HepG2 (cell line): Measurements from ENCODE around the gene MEG3. TPM values are rescaled to one million over a fixed set of nuclear protein-coding genes. Genes with fewer than 3 reads are reported as not detected.

ENCODE experiments used
- ATF1 ChIP-seq: IDR thresholded peaks from 2 replicates; pipeline ENCODE4 v1.6.1; 2016; ENCODE audit warnings: mild to moderate bottlenecking, control low read depth
- ATF5 ChIP-seq: sonication (generic); formaldehyde crosslinking; IDR thresholded peaks from 2 replicates; pipeline ENCODE4 v1.4.0; 2020; ENCODE audit warnings: mild to moderate bottlenecking, low read depth, missing genetic modification reagents
- BCL3 ChIP-seq: sonication (generic); formaldehyde crosslinking; IDR thresholded peaks from 2 replicates; pipeline ENCODE4 v1.5.1; 2020; ENCODE audit warnings: mild to moderate bottlenecking, missing genetic modification reagents, moderate library complexity
- BCL6 ChIP-seq: IDR thresholded peaks from 2 replicates; pipeline ENCODE4 v1.6.1; 2016; ENCODE audit warnings: missing genetic modification reagents, missing compliant biosample characterization
- FOXK1 ChIP-seq: sonication (generic); formaldehyde crosslinking; IDR thresholded peaks from 2 replicates; pipeline ENCODE4 v1.4.0; 2020; ENCODE audit warnings: low read depth, missing genetic modification reagents, borderline replicate concordance
- GTF2F1 ChIP-seq: fragments of 150-350 bp; IDR thresholded peaks from 2 replicates; pipeline ENCODE4 v1.6.1; 2014; ENCODE audit warnings: low read length
- HNRNPH1 ChIP-seq: fragments of 200-400 bp; formaldehyde crosslinking; optimal IDR thresholded peaks from 2 replicates; pipeline ENCODE3; 2017; ENCODE audit warnings: mild to moderate bottlenecking, low read depth, low read length
- JUND ChIP-seq: sonication (generic); formaldehyde crosslinking; IDR thresholded peaks from 2 replicates; pipeline ENCODE4 v1.8.0; 2022; ENCODE audit warnings: mild to moderate bottlenecking, missing genetic modification reagents
- KDM4B ChIP-seq: sonication (generic); formaldehyde crosslinking; IDR thresholded peaks from 2 replicates; pipeline ENCODE4 v1.4.0; 2020; ENCODE audit warnings: missing genetic modification reagents
- KLF9 ChIP-seq: IDR thresholded peaks from 2 replicates; pipeline ENCODE4 v1.6.1; 2016; ENCODE audit warnings: low read depth
- MIER3 ChIP-seq: IDR thresholded peaks from 2 replicates; pipeline ENCODE4 v1.6.1; 2016; ENCODE audit warnings: missing compliant biosample characterization, borderline replicate concordance
- MTA3 ChIP-seq: sonication (generic); formaldehyde crosslinking; IDR thresholded peaks from 2 replicates; pipeline ENCODE4 v1.4.0; 2020; ENCODE audit warnings: missing genetic modification reagents
- MYPOP ChIP-seq: sonication (generic); formaldehyde crosslinking; IDR thresholded peaks from 2 replicates; pipeline ENCODE4 v1.8.1; 2023; ENCODE audit warnings: mild to moderate bottlenecking, moderate library complexity, missing genetic modification reagents
- NFYB ChIP-seq: sonication (generic); formaldehyde crosslinking; IDR thresholded peaks from 2 replicates; pipeline ENCODE4 v1.4.0; 2020; ENCODE audit warnings: missing genetic modification reagents
- ONECUT2 ChIP-seq: sonication (generic); formaldehyde crosslinking; IDR thresholded peaks from 2 replicates; pipeline ENCODE4 v1.4.0; 2020; ENCODE audit warnings: missing genetic modification reagents
- ZBTB33 ChIP-seq: sonication (generic); formaldehyde crosslinking; IDR thresholded peaks from 2 replicates; pipeline ENCODE4 v1.4.0; 2020; ENCODE audit warnings: missing genetic modification reagents
- ZNF280D ChIP-seq: sonication (generic); formaldehyde crosslinking; IDR thresholded peaks from 2 replicates; pipeline ENCODE4 v1.5.1; 2020; ENCODE audit warnings: mild to moderate bottlenecking, missing genetic modification reagents
- ZNF329 ChIP-seq: sonication (generic); formaldehyde crosslinking; IDR thresholded peaks from 2 replicates; pipeline ENCODE4 v1.9.0; 2021; ENCODE audit warnings: low read depth, mild to moderate bottlenecking, missing genetic modification reagents
- ZNF672 ChIP-seq: sonication (generic); formaldehyde crosslinking; IDR thresholded peaks from 2 replicates; pipeline ENCODE4 v1.8.1; 2022; ENCODE audit warnings: missing genetic modification reagents
- ZZZ3 ChIP-seq: sonication (generic); formaldehyde crosslinking; IDR thresholded peaks from 2 replicates; pipeline ENCODE4 v1.4.0; 2020; ENCODE audit warnings: missing genetic modification reagents, mild to moderate bottlenecking, borderline replicate concordance
- polyA plus RNA-seq, 8 experiments: library from polyadenylated mRNA; depleted of rRNA in 3 of 8; stranded (reverse) in 7 of 8; unstranded in 1 of 8; fragments of >200 nt; fragmentation: Illumina TruSeq in 4 of 8; extraction: Trizol in 4 of 8; gene quantifications; 2 replicates each; pipeline versions ENCODE4 v1.2.1 to v1.2.3, GENCODE V29; 2011 to 2016; ENCODE audit warnings: low read depth in 4 of 8, missing spikeins in 1 of 8, mixed read lengths in 1 of 8; ENCODE audit not compliant: insufficient read depth in 1 of 8
- total RNA-seq, 5 experiments: library from RNA; depleted of rRNA; stranded (reverse); fragments of >200 nt; fragmentation: Illumina TruSeq; extraction: Trizol; gene quantifications; 2 replicates each; pipeline ENCODE4 v1.2.3, GENCODE V29; 2016; ENCODE audit warnings: low read depth in 1 of 5

Gene MEG3
- total and polyA plus RNA-seq, 2 of the 13 experiments (the other 11 are each of a cell fraction or from before 2014, with no cell fraction given): 0.17 TPM; not detected in 1

GRCh38 chr14:100816950-100817901 lies 8.7 kb upstream of the MEG3 start (continued):
- peak; percentile 43 for TF ChIP-seq HNRNPH1
- TF ChIP-seq FOXK1: peak; percentile 81; the same call in 1 of the 2 replicates
- TF ChIP-seq ZNF672 (CRISPR knock-in tag): no peak
- TF ChIP-seq ZNF280D: peak; percentile 87; the same call in 1 of the 2 replicates
- no peak for TF ChIP-seq MTA3
- peak; percentile 92 for TF ChIP-seq MYPOP
- peak; percentile 96 for TF ChIP-seq BCL6
- TF ChIP-seq ZBTB33: peak; percentile 67
- no peak for TF ChIP-seq ZNF329 (CRISPR knock-in tag)
- TF ChIP-seq MIER3 (CRISPR knock-in tag): peak; percentile 90; the same call in 1 of the 2 replicates
- TF ChIP-seq KLF9 (CRISPR knock-in tag): no peak
- 0 out of 2 replicates have a peak, but pooled peaks have one; percentile 41 for TF ChIP-seq ATF1 (CRISPR knock-in tag)
- TF ChIP-seq JUND: peak; percentile 82
- TF ChIP-seq KDM4B: peak; percentile 89
- peak; percentile 55; the same call in 1 of the 2 replicates for TF ChIP-seq ONECUT2 (CRISPR knock-in tag)
- peak; percentile 68 for TF ChIP-seq BCL3 (CRISPR knock-in tag)
- no peak for TF ChIP-seq ZZZ3 (CRISPR knock-in tag)
- TF ChIP-seq GTF2F1: no peak
- peak; percentile 82; the same call in 1 of the 2 replicates for TF ChIP-seq ATF5 (CRISPR knock-in tag)
- TF ChIP-seq NFYB: 0 out of 2 replicates have a peak, but pooled peaks have one; percentile 36
